Esophagus (tissue), 2 donors: ENCODE measurements around the gene ZNF202. TPM values are rescaled to one million over a fixed set of nuclear protein-coding genes. Genes with fewer than 3 reads are reported as not detected.

Experiments used
- H3K27ac ChIP-seq, 2 donors: one replicate each; pipeline ENCODE4 v1.5.1; 2013; ENCODE audit warnings: low read depth in 2 of 2, mild to moderate bottlenecking in 2 of 2, inconsistent platforms in 1 of 2, low read length in 1 of 2, moderate library complexity in 1 of 2
- H3K27me3 ChIP-seq, 2 donors: one replicate each; pipeline ENCODE4 v1.6.1; 2013; ENCODE audit warnings: low read length in 2 of 2, control low read depth in 1 of 2, mild to moderate bottlenecking in 1 of 2; ENCODE audit not compliant: insufficient read depth in 2 of 2, control insufficient read depth in 1 of 2
- H3K36me3 ChIP-seq, 2 donors: one replicate each; pipeline ENCODE4 v1.6.1; 2013; ENCODE audit warnings: low read length in 1 of 2; ENCODE audit not compliant: control insufficient read depth in 2 of 2, insufficient read depth in 2 of 2
- H3K4me1 ChIP-seq, 2 donors: one replicate each; pipeline ENCODE4 v1.6.1; 2013; ENCODE audit warnings: low read length in 1 of 2; ENCODE audit not compliant: control insufficient read depth in 2 of 2, insufficient read depth in 2 of 2
- H3K4me3 ChIP-seq, 2 donors: one replicate each; pipeline ENCODE4 v1.5.1; 2013; ENCODE audit warnings: low read length in 2 of 2, mild to moderate bottlenecking in 2 of 2, low read depth in 1 of 2, moderate library complexity in 1 of 2
- H3K9me3 ChIP-seq, 2 donors: one replicate each; pipeline ENCODE4 v1.6.1; 2013; ENCODE audit warnings: mild to moderate bottlenecking in 2 of 2, low read depth in 1 of 2, low read length in 1 of 2, moderate library complexity in 1 of 2; ENCODE audit not compliant: control insufficient read depth in 2 of 2, insufficient read depth in 1 of 2
- WGBS, 2 donors: extraction: QIAGEN DNeasy Blood & Tissue Kit; methylation state at CpG; one replicate each; pipeline ENCODE4 v1.1.7; 2013; 5-methylcytosine and 5-hydroxymethylcytosine counted together
- polyA plus RNA-seq, 2 donors: library from polyadenylated mRNA; stranded (reverse); fragments of 200-250 nt; gene quantifications; one replicate each; pipeline ENCODE4 v1.2.3, GENCODE V29; 2013
- donor health status: healthy with polysubstance abuse.
- donor health status: Bipolar disorder and iron deficiency.

The ZNF202 gene
- polyA plus RNA-seq, 2 donors, result 5.0 to 5.5 TPM

GRCh38 chr11:123677510-123677909 is 64.0 kb downstream of the ZNF202 start:
- Histone ChIP-seq H3K9me3 (no peaks in the 10 kb centered on the region), H3K4me3 (no peak overlapping the region), H3K27me3 (no peaks in the 10 kb centered on the region), H3K36me3 (no peaks in the 10 kb centered on the region), H3K4me1 (no peaks in the 10 kb centered on the region), H3K27ac (no peak overlapping the region)
- WGBS, 2 donors, result 65 to 72% methylated on average over 2 of the region's 2 CpGs

GRCh38 chr11:123674297-123674696 is 67.2 kb downstream of the ZNF202 start:
- Histone ChIP-seq H3K9me3 (no peaks in the 10 kb centered on the region), H3K4me3 (no peak overlapping the region), H3K27me3 (peaks cover 0 to 3% of the 10 kb centered on the region in 2 donors), H3K27ac (no peak overlapping the region), H3K36me3 (no peaks in the 10 kb centered on the region), H3K4me1 (no peaks in the 10 kb centered on the region)
- 47 to 49% methylated on average over 2 of the region's 2 CpGs for WGBS, 2 donors

Other genes starting within 250 kb of the ZNF202 start
- under 1 TPM; 0.16 to 0.29 TPM for gene SCN3B, start 87.0 kb downstream of the ZNF202 start, polyA plus RNA-seq
- gene OR6X1, start 12.9 kb upstream of the ZNF202 start, polyA plus RNA-seq, result not detected
- gene OR6M1, start 64.7 kb upstream of the ZNF202 start, polyA plus RNA-seq, result not detected
- gene TMEM225, start 144.0 kb upstream of the ZNF202 start, polyA plus RNA-seq, result not detected
- gene OR8D4, start 160.5 kb upstream of the ZNF202 start, polyA plus RNA-seq, result not detected
- not detected for gene OR4D5, start 198.0 kb upstream of the ZNF202 start, polyA plus RNA-seq
- gene OR6T1, start 202.2 kb upstream of the ZNF202 start, polyA plus RNA-seq, result not detected
- not detected for gene OR10S1, start 236.1 kb upstream of the ZNF202 start, polyA plus RNA-seq